Ureter (tissue), 1 donor: ENCODE data around the gene GALT. TPM values are rescaled to one million over a fixed set of nuclear protein-coding genes. Genes with fewer than 3 reads are reported as not detected.
"Not testable (repeated sequence)": the region's sequence is repeated elsewhere in the genome, so short reads cannot be mapped to it uniquely, and the experiment has no call there.

ENCODE experiments used
- DNase-seq: peaks from one replicate; pipeline ENCODE4 v3.0.0-alpha.2; 2020; ENCODE audit warnings: low spot score
- total RNA-seq: library from RNA; stranded (reverse); gene quantifications from one replicate; pipeline ENCODE4 v1.2.4, GENCODE V29; 2023
- donor health status: DM: yes; HTN: yes; CAD: no.

GALT gene
- total RNA-seq, 1 donor from 2014 or later = 52.7 TPM

DNA sequence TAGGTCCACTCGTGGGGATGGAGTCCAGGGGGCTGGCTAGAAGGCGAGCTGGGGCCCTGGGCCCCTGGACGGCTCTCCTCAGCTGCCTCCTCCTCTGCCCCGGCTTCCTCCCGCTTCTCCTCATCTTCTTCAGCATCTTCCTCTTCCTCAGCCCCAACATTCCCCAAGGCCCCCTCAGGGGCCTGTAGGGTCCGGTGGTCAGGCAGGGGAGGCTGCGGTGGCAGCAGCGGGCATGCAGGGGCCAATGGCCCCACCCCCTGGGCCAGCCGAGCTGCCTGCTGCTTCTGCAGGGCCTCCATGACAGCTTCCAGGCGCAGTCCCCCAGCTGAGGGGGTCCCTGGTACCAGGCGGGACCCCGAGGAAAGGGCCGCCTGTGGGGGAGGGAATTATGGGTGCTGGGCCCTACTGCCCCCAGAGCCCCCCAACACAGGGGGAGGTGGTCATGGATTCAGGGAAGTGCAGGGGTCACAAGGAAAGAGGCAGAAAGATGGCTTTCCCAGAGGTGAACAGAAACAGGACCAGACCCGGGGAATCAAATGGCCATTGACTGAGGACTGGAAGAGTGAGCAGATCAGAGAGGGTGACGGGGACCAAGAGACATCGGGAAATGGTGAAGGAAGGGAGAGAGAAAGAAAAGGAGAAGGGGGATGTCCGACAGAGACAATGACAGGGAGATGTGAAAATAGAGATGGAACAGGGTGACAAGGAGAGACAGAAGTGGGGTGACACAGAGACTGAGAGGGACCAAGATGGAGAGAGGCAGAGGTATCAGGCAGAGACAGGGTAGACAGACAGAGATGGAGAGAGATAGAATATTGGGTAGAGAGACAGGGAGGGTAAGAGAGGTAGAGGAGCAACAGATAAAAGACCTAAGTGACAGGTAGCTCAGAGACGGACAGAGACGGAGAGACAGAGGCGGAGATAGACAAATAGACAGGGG, 18.5 kb upstream of the GALT start:
- no peak for DNase-seq

DNA sequence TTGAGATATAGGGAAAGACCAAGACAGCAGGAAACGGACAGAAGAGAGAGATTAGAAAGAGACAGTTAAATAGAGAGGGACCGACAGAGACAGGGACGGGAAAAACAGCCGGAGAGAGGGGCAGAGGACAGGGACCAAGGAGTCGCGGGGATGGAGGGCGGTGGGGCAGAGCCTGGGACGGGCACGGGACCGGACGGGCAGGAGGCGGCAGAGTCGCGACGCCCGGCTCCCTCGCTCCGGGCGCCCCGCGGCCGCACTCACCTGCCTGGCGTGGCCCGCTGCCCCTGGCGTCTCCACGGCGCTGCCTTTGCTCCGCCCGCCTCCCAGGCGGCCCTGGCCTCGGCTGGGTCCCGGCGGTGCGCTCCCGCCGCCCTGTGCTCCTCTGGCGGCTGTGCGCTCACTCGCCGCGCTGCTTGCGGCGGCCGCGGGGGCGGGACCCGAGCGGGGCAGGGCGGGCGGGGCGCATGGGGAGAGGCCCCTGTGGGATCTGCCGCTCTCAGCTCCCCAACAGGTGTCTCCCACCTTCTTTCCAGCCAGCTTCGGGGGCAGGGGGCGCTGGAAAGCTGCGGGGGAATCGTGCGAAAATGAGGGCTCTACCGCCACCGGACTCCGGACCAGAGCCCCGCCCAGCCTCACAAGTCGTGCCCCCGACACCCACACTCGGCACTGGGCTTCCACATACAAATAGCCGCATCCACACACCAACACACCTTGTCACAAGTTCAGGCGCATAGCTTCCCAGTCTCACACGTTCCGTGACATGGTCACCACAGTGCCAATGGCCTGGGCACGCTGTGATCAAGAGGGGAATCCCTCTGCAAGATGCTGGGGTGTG, 17.6 kb upstream of the GALT start, which contains the start of gene ARID3C:
Gene ARID3C (minus strand): TSS at position 411 of the 835 bp plus-strand sequence. CDS start 1,052 bp downstream, outside the sequence.
- DNase-seq = no peak

DNA sequence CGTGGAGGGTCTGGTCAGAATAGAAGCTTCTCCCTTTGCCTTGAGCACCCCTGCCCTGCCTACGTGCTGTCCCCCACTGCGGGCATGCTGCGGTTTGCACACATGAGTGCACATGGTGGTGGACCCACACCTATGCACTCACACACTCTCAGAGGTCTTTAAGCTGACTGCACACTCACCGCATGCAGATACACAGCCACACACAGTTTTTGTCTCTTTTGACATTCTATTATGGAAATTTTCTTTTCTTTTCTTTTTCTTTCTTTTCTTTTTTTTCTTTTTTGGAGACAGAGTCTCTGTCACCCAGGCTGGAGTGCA, 17.0 kb upstream of the GALT start:
- no peak for DNase-seq

DNA sequence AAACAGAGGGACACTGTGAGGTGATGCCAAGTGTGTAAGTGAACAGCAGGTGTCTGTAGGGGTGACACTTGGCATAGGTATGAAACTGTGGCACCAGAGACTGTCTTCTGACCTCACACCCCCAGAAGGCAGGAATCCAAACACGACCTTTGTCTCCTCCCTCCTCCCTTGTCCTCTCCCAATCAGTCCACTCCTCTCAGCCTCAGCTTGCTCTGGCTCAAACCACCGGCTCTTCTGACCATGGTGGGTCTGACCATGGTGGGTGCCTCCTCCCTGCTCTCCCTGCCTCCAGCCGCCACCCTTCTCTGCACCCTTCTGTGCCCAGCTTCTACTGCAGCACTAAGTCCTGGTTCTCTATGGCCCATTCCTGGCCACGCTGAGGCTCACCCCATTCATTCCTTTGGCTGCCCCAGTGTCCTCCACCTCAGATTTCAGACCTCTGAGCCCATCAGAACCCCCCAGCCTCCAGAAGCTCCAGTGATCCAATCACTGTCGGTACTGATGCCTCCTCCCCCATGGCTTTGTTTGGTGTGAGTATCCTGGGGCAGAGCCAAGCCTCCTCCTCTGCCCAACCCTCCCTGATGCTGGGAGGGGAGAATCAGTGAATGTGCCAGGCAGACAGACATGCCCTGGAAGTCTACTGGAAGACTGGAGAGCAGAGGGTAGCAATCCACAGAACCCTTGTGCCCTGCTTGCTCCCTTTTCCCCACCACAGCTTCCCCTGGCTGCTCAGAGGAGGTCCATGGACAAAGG, 15.9 kb upstream of the GALT start:
- no peak for DNase-seq

DNA sequence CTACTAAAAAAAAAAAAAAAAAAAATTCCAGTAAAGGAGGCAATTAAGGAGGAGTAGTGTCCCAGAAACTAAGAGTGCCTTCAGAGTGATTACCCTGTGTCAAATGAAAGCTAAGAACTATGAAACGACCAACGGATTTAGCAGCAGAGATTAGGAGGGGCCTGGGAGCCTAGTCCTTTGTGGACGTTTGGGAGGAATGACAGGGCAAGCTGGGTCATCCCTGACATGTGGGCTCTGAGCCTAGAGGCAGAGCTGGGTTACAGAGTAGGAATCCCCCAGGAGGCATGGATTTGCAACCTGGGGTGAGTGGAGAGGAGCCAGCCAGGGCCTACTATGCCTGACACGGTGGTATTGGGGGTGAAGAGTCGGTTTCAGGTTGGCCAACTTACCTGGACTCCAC, 13.3 kb upstream of the GALT start:
- no peak for DNase-seq

DNA sequence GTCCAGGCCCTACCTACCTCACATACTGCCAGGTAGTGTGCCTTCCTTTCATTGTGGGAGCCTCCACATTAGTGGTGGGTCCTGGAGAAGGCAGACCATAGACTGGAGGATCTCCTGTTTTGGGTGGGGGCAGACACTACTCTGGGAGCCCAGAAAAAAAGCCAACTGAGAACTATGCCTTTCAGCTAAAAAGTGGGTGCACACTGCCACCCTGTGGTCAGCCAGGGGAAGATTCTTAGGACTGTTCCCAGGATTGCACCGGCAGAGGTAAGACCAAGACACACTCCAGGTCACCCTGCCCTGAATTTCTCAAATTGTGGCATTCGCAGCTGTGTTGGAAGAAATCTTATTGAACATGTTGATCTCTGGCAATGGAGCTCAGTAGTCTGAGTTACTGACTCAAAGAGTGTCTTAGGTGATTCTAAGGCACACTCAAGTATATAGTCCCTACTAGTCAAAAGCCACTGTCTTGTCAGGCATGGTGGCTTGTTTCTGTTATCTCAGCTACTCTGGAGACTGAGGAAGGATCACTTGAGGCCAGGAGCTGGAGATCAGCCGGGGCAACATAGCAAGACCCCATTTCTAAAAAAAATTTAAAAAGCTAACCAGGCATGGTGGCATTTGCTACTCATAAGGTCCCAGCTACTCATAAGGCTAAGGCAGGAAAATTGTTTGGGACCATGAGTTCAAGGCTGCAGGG, 12.5 kb upstream of the GALT start:
- DNase-seq = peak; percentile 69

DNA sequence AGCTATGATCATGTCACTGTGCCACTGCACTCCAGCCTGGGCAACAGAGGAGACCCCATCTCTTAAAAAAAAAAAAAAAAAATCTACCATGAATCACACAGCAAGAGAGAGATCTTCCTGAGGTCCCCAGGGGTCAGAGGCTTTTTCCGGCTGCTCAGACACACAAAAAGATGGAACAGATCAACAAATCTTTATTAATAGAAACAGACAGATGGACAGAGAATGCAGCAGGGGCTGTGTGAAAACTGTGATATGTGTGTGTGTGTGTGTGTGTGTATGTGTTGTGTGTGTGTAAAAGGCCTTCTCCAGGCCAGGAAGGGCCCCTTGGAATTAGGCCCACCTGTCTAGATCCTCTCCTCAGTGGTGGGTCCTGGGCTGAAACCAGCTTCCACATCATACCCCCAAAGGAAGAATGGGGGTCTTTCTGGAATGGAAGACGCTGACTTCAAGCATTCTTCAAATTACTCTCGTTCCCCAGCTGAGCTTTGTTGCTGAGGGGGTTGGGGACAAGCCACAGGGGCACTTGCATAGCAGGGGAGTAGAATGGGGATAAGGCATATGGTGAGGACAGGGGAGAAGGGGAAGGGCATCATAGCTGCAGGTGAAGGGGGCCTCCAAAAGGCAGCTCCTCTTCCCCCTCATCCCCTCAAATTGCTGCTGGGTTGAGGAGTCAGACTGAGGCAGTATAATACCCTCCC, 11.8 kb upstream of the GALT start:
- no peak for DNase-seq

DNA sequence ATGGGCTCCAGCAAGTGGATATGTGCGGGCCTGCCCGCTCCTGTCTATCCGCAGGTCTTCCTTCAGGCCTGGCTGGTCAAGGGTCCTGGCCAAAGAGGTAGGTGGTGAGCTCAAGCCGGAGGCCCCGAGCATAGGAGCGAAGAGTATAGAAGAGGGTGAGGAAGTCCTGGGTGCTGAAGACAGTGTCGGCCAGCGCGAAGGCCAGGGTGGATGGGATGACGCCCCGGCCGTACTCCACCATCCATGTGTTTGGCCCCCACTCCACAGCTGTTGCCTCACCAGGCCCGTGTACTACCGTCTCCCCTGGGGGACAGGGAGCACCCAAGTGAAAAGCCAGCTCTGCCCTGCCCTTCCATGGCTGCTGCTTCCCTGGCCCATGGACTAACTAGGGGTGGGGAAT, 10.9 kb upstream of the GALT start:
- no peak for DNase-seq

DNA sequence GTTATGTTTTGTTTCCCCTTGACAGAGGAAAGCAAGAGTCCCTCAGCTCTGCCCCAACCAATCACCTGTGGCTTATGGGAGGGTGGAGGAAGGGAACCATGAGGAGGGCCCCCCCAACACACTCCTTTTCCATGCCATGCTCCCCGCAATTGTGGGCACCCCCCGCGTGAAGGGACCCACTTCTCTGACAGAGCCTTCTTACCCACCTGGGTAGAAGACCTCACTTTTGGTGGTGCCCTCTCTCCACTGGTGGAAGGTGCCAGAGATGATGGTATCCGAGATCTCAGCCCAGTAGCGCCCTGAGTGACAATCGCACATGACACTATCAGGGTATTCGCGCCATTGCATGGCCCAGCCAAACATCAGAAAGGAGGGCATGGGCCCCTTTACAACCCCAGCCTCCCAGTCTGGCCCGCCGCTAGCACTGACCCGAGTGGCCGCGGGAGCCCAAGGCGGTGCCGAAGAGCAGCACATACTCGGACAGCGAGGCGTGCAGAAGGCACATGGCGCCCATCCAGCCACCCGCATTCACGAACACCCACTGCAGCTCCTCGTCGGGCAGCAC, 9.6 kb upstream of the GALT start:
- no peak for DNase-seq

DNA sequence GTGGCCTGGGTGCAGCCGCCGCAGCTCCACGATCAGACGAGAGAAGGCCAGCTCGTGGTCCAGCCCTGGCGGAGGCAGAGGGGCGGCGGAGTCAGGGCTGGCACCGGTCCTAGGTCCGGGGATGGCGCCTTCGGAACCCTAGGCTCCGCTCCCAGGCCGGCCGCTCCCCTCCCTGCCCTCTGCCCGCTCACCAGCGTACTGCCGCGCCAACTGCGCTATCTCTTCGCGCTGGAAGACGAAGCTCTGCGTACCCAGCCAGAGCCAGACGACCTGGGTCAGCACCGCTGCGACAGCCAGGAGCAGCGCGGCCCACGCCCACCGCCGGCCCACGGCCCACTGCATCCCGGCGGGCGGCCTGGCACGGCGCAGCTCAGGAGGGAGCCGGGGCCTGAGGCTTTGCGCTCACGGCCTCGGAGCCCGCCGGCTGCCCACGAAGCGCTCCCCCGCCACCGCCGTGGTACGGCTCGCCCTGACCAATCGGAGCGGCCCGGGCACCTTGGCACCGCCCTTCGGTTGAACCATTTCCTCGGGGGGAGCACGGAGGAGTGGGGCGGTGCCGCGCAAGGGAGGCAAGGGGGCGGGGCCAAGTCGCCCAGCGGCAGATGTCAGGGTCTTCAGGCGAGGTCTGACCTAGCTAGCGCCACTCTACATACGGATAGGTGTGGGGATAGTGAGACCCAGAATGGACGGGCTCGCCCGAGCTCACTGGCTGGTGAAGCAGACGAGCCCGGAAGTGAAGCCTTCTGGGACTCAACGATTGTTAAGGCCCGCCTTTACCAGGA, 8.9 kb upstream of the GALT start, which contains the start of gene SIGMAR1:
Gene SIGMAR1 (minus strand): TSS at position 432 of the 782 bp plus-strand sequence. CDS start 90 bp downstream, at position 342.
- peak; percentile 95 for DNase-seq

DNA sequence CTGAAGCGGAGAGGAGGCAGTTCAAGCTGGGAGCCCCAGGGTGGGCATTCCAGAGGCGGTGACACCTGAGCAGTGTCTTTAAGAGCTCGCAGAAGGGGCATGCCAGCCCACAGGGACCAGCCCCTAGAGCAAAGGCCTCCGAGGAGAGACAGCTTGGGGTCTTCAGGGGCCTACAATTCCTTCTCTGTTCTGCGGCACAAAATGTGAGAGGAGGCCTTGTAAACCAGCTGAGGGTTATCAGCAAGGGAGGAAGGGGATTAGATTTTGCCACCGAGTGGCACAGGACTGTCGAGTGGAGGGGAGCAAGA, 8.4 kb upstream of the GALT start:
- no peak for DNase-seq

DNA sequence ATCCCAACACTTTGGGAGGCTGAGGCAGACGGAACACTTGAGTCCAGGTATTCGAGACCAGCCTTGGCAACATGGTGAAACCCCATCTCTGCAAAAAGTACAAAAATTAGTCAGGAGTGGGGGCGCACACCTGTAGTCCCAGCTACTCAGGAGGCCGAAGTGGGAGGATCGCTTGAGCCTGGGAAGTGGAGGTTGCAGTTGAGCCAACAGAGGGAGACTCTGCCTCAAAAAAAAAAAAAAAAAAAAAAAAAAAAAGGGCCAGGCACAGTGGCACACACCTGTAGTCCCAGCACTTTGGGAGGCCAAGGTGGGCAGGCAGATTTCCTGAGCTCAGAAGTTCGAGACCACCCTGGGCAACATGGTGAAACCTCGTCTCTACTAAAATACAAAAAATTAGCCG, 7.2 kb upstream of the GALT start:
- not testable (repeated sequence) for DNase-seq

DNA sequence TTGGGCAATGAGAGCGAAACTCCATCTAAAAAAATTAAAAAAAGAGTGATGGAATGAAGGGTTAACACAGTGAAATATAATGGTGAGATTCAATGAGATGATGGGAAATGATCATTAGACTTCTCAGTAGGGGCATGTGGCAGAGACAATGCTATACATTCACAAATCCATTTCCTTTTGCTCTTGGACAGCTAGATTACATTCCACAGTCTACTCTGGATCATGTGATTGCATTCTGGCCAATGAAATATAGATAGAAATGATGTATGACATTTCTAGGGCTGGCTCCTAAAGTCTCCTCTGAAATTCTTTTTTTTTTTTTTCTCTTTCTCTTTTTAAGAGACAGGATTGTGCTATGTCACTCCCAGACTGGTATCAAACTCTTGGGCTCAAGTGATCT, 3.8 kb upstream of the GALT start:
- no peak for DNase-seq

DNA sequence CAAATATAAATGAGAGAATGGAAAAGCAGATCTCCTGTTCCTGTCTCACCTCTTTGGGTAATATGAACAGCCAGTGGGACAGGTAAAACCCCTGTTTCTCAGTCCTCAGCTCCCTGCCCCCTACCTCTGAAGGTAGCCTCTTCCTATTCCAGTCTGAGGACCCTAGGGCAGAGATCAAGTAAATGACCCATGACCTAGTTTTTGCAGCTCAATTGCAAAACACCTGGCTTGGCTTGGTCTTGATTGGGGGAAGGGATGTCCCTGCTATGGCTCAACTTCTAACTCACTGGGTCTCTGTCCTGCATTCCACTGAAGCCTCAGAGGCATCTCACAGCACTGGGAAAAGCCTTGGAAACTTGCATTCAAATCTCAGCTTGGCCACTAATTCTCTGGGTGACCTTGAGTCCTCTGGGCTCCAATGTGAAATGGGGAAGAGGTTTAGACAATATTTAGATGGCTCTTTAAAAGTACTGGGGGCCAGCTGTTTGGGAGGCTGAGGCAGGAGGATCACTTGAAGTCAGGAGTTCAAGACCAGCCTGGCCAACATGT, 1.6 kb upstream of the GALT start:
- DNase-seq = no peak

DNA sequence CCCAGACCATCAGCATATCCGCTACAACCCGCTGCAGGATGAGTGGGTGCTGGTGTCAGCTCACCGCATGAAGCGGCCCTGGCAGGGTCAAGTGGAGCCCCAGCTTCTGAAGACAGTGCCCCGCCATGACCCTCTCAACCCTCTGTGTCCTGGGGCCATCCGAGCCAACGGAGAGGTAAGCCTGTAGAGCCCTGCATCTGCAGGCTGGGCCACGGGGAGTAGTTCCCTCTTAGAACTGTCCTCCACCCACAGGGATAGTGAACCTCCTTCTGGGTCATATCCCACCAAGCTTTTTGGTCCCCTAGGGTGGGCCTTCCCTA, 569 bp downstream of the GALT start:
- no peak for DNase-seq

DNA sequence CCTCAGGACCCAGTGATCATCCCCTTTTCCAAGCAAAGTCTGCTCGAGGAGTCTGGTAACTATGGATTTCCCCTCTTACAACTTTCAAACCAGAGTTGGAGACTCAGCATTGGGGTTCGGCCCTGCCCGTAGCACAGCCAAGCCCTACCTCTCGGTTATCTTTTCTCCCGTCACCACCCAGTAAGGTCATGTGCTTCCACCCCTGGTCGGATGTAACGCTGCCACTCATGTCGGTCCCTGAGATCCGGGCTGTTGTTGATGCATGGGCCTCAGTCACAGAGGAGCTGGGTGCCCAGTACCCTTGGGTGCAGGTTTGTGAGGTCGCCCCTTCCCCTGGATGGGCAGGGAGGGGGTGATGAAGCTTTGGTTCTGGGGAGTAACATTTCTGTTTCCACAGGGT, 1.2 kb downstream of the GALT start:
- DNase-seq = no peak

DNA sequence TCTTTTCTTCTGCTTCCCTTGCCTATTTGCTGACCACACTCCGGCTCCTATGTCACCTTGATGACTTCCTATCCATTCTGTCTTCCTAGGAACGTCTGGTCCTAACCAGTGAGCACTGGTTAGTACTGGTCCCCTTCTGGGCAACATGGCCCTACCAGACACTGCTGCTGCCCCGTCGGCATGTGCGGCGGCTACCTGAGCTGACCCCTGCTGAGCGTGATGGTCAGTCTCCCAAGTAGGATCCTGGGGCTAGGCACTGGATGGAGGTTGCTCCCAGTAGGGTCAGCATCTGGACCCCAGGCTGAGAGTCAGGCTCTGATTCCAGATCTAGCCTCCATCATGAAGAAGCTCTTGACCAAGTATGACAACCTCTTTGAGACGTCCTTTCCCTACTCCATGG, 2.2 kb downstream of the GALT start:
- DNase-seq = no peak

DNA sequence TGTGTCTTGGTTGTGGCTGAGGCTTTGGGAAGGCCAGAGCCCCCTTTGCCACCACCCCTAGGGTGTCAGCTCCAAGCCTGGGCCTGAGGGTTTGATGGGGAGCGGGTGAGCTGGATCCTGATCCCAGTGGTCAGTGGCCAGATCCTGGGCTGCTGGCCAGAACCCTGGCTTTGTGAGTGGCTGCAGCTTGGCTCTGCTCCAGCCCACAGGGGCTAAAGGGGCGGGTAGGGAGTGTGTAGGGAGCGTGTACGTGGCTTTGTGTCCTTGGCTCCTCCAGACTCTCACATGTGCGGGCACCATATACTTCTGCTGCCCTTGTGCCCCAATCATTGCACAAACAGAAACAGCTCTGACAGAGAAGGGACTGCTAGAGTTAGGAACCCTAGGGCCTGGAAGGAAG, 4.3 kb downstream of the GALT start:
- DNase-seq = no peak

DNA sequence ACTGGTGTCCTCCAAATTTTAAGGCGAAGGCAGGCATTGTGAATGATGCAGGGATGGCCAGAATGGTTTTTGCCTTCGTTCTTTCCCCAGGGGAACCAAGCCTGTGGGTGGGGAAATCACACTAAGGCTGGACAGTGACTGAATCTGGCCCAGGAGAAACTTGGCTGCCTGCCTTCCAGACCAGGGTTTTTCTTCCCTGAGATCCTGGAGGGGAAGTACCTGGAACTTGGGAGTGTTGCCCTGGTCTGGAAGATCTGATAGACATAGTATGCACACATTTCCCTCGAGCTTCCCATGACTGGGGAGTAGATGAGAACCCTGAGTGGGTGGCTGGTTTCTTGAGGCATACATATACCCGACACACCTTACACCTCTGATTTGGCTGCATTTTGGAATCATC, 4.8 kb downstream of the GALT start:
- no peak for DNase-seq
